ENCODE measurements around the gene SMIM38. TPM values are rescaled to one million over a fixed set of nuclear protein-coding genes. Genes with fewer than 3 reads are reported as not detected.

Gene SMIM38
- total and polyA plus RNA-seq, 2 of the 4 experiments (the other 2 are of a cell fraction) = under 0.01 to 0.05 TPM

DNA sequence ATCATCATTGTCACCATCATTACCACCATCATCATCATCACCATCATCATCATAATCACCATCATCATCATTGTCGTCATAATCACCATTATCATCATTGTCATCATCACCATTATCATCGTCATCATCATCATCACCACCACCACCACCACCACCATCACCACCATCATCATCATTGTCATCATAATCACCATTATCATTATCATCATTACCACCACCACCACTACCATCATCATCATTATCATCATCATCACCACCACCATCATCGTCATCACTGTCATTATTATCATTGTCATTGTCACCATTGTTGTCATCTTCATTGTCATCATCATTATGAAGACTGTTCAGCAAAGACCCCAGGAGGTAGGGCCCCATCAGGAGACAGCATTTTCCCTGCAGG is 33.3 kb downstream of the SMIM38 start:
- BruUV-seq (replicated peaks) = no TSS peak
- 76% methylated on average over 2 of the region's 3 CpGs; no CpG with 5 or more reads in 1 of the 2 experiments for WGBS, 2 experiments (ENCODE audit: extremely low coverage in 2 of 2, insufficient read length in 1 of 2)

More for the DNA sequence above, 33.3 kb downstream of the SMIM38 start:
- H3K4me1 ChIP-seq (ENCODE audit: control insufficient read depth, insufficient read depth, low read length) = 0 out of 2 replicates have a peak, but pooled peaks cover 2% of the 10 kb centered on the region
- CTCF ChIA-PET = no interaction called here
- no peak overlapping the region for H2AK9ac ChIP-seq (replicated peaks; ENCODE audit: low read depth, low read length, poor library complexity)
- no peak overlapping the region for H3K9ac ChIP-seq (ENCODE audit: low read depth, low read length)
- ATAC-seq (ENCODE audit: low read depth) (no peak), DNase-seq (no peak)
- H3K56ac ChIP-seq (ENCODE audit: extremely low read depth, insufficient read depth, low read length) = no peak overlapping the region
- H3K9me1 ChIP-seq (ENCODE audit: insufficient read depth, low read length) = no peaks in the 10 kb centered on the region
- no peak overlapping the region for H2BK5ac ChIP-seq (ENCODE audit: low read depth, low read length, poor library complexity, severe bottlenecking)
- no peak overlapping the region for H2AK5ac ChIP-seq (ENCODE audit: low read depth, low read length)
- no peaks in the 10 kb centered on the region for H3K36me3 ChIP-seq (ENCODE audit: control insufficient read depth, insufficient read depth, low read length)
- no peak overlapping the region for H3K4me2 ChIP-seq (ENCODE audit: low read depth, low read length)
- no peak overlapping the region for H3K23ac ChIP-seq (ENCODE audit: low read depth, low read length)
- no peak overlapping the region for H2BK20ac ChIP-seq (ENCODE audit: low read depth, low read length)
- in situ Hi-C loops (cut with MboI; ENCODE audit: low sequenced_read_pairs) = no loop called here
- no peak overlapping the region for H3K27ac ChIP-seq (ENCODE audit: insufficient read depth, low read length)
- no peak overlapping the region for H4K8ac ChIP-seq (ENCODE audit: low read depth in 2 of 2, low read length in 2 of 2)
- no peak overlapping the region for H3K4me3 ChIP-seq (ENCODE audit: insufficient read depth, low read depth, low read length)
- no peak overlapping the region for H2BK120ac ChIP-seq (ENCODE audit: low read depth, low read length)
- no peak for TF ChIP-seq MAZ (IDR thresholded peaks at IDR 0.05; ENCODE audit: borderline replicate concordance, low read depth, low read length)
- no peak for TF ChIP-seq RFX5 (IDR thresholded peaks at IDR 0.05; ENCODE audit: low read depth, low read length)
- no peak for TF ChIP-seq MAFK (IDR thresholded peaks at IDR 0.05; ENCODE audit: low read depth, low read length)
- no peak for TF ChIP-seq MXI1 (IDR thresholded peaks at IDR 0.05; ENCODE audit: borderline replicate concordance, low read depth, low read length)
- no peak for TF ChIP-seq POLR2A (IDR thresholded peaks at IDR 0.05; ENCODE audit: low read depth, low read length)
- TF ChIP-seq, protein P1, sequence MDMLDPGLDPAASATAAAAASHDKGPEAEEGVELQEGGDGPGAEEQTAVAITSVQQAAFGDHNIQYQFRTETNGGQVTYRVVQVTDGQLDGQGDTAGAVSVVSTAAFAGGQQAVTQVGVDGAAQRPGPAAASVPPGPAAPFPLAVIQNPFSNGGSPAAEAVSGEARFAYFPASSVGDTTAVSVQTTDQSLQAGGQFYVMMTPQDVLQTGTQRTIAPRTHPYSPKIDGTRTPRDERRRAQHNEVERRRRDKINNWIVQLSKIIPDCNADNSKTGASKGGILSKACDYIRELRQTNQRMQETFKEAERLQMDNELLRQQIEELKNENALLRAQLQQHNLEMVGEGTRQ (IDR thresholded peaks at IDR 0.05; ENCODE audit: low read depth, low read length) = no peak
- TF ChIP-seq RCOR1 (IDR thresholded peaks at IDR 0.05; ENCODE audit: insufficient replicate concordance, low read length) = no peak
- TF ChIP-seq NFE2L2 (IDR thresholded peaks at IDR 0.05; ENCODE audit: low read depth, low read length) = no peak
- no peak for TF ChIP-seq FOS (IDR thresholded peaks at IDR 0.05; ENCODE audit: low read depth, low read length)
- TF ChIP-seq, protein P2, sequence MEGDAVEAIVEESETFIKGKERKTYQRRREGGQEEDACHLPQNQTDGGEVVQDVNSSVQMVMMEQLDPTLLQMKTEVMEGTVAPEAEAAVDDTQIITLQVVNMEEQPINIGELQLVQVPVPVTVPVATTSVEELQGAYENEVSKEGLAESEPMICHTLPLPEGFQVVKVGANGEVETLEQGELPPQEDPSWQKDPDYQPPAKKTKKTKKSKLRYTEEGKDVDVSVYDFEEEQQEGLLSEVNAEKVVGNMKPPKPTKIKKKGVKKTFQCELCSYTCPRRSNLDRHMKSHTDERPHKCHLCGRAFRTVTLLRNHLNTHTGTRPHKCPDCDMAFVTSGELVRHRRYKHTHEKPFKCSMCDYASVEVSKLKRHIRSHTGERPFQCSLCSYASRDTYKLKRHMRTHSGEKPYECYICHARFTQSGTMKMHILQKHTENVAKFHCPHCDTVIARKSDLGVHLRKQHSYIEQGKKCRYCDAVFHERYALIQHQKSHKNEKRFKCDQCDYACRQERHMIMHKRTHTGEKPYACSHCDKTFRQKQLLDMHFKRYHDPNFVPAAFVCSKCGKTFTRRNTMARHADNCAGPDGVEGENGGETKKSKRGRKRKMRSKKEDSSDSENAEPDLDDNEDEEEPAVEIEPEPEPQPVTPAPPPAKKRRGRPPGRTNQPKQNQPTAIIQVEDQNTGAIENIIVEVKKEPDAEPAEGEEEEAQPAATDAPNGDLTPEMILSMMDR (conservative IDR thresholded peaks at IDR 0.05; ENCODE audit: low read depth, low read length) = no peak
- TF ChIP-seq CEBPB (IDR thresholded peaks at IDR 0.05; ENCODE audit: low read depth, low read length) = no peak
- TF ChIP-seq BHLHE40 (IDR thresholded peaks at IDR 0.05; ENCODE audit: low read depth, low read length) = no peak
- TF ChIP-seq RAD21 (IDR thresholded peaks at IDR 0.05; ENCODE audit: low read length) = no peak
- no peak overlapping the region for H2AFZ ChIP-seq (replicated peaks; ENCODE audit: low read length, poor library complexity)
- H4K91ac ChIP-seq (ENCODE audit: insufficient read depth, low read depth, low read length) = no peak overlapping the region
- H3K14ac ChIP-seq (replicated peaks; ENCODE audit: low read depth, low read length) = no peak overlapping the region
- no peak overlapping the region for H2BK15ac ChIP-seq (ENCODE audit: low read depth, low read length)
- peaks cover 13% of the 10 kb centered on the region for H3K9me3 ChIP-seq (ENCODE audit: control insufficient read depth, insufficient read depth, low read length)
- no peaks in the 10 kb centered on the region for H3K79me1 ChIP-seq (ENCODE audit: low read depth in 1 of 2, low read length in 2 of 2)
- POLR2A ChIA-PET (ENCODE audit: unreplicated experiment) = no interaction called here
- H3K18ac ChIP-seq (ENCODE audit: low read depth, low read length) = no peak overlapping the region
- H3K4ac ChIP-seq (ENCODE audit: low read depth, low read length) = no peak overlapping the region
- no peaks in the 10 kb centered on the region for H4K20me1 ChIP-seq (ENCODE audit: insufficient read depth, low read length)
- no peak overlapping the region for H4K5ac ChIP-seq (ENCODE audit: low read depth, low read length)
- intact Hi-C loops (cut with micrococcal nuclease) = no loop called here
- peaks cover 24% of the 10 kb centered on the region for H3K27me3 ChIP-seq (ENCODE audit: control insufficient read depth, insufficient read depth, low read length)
- dilution Hi-C loops (cut with HindIII; ENCODE audit: low sequenced_read_pairs, unreplicated experiment) = no loop called here

Measured in IMR-90 (cell line).